GM12891 (cell line): Measurements from ENCODE around the gene GJC1.
"Not testable (repeated sequence)": the region's sequence is repeated elsewhere in the genome, so short reads cannot be mapped to it uniquely, and the experiment has no call there.

Experiments
- DNase-seq: peaks from one replicate; pipeline ENCODE4 v3.0.0; 2011; ENCODE audit warnings: low spot score; ENCODE audit not compliant: insufficient read length
- FAIRE-seq: peaks from 2 replicates; lab custom pipeline; 2011; peaks lifted over from hg19 to GRCh38; lab: Jason Lieb, UNC
- PAX5 ChIP-seq: IDR thresholded peaks from 2 replicates; pipeline ENCODE4 v1.6.1; 2011; ENCODE audit warnings: low read length, moderate library complexity, mild to moderate bottlenecking; ENCODE audit not compliant: insufficient read depth, severe bottlenecking
- POLR2A ChIP-seq: IDR thresholded peaks from 2 replicates; pipeline ENCODE4 v1.6.1; 2011; ENCODE audit warnings: low read depth, low read length, control low read depth
- POLR2AphosphoS5 ChIP-seq: IDR thresholded peaks from 2 replicates; pipeline ENCODE4 v1.6.1; 2011; ENCODE audit warnings: low read depth, low read length, control low read depth
- POU2F2 ChIP-seq: IDR thresholded peaks from 2 replicates; pipeline ENCODE4 v1.6.1; 2011; ENCODE audit warnings: low read depth, mild to moderate bottlenecking, control low read depth, low read length, moderate library complexity
- SPI1 ChIP-seq: IDR thresholded peaks from 2 replicates; pipeline ENCODE4 v1.6.1; 2011; ENCODE audit warnings: low read depth, low read length, control low read depth
- TAF1 ChIP-seq: IDR thresholded peaks from 2 replicates; pipeline ENCODE4 v1.6.1; 2011; ENCODE audit warnings: low read depth, low read length, control low read depth

GJC1 gene

DNA sequence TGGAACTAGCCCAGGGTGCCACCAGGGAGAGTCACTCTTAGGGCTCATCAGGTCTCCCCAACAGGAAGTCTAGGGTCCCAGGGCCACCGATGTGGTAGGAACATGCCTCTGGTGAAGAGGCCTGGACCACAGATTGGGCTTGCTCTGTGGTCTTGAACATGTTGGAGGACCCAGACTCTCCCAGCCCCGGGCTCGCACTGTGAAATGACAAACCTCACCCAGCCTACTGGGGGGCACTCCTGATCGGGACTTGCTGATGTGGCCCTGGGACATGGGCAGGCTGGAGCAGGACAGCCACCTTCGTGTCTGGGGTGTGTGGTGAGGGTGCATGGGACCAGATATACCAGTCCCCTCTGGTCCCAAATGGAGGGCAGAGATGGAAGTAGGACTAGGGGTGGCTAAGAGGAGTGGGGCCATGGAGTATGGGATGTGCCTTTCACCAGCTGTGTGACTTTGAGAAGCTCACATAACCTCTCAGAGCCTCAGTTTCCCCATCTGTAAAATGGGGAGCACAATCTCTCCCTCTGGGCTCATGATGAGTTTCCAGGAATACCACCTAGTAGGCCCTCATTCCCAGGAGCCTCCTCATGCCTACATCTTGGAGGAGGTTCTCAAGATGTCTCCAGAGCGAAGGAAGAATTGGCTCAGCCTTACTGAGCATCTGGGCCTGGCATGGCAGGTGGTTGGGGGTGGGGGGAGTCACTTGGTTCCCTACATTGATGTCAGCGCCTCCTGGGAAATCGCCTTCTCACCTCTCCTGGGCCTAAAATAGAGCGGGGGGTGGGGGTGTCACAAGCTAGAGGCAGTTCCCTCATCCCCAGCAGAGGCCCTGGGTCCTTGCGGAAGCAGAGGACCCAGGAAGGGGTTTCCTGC, 72.8 kb downstream of the GJC1 start:
- TF ChIP-seq TAF1 (no peak), POLR2A (no peak), POLR2AphosphoS5 (no peak), POU2F2 (no peak), PAX5 (no peak), SPI1 (no peak)
- no peak for DNase-seq
- FAIRE-seq = no peak

DNA sequence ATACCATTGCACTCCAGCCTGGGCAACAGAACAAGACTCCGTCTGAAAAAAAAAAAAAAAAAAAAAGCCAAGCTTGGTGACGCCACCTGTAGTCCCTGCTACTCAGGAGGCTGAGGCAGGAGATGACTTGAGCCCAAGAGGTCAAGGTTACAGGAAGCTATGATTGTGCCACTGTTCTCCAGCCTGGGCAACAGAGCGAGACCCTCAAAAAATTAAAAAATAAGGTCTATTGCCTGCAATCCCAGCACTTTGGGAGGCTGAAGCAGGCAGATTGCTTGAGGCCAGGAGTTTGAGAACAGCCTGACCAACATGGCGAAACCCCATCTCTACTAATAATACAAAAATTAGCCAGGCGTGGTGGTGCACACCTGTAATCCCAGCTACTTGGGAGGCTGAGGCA, 74.9 kb downstream of the GJC1 start:
- DNase-seq, FAIRE-seq: not testable (repeated sequence)

DNA sequence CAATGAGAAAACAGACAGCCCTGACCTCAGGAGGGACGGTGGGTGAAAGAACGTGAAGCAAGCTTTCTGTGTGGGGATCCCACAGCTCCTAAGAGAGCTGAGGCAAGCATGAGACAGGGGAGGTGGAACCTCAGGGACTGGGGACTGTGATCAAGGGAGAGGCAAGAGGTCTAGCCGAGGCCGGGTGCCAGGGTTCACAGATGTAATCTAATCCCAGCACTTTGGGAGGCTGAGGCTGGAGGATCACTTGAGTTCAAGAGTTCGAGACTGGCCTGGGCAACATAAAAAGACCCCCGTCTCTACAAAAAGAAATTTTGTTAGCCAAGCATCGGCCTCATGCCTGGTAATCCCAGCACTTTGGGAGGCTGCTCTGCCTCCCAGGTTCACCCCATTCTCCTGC, 75.8 kb downstream of the GJC1 start:
- TF ChIP-seq POLR2A = no peak
- TF ChIP-seq TAF1 = no peak
- TF ChIP-seq PAX5 = no peak
- no peak for TF ChIP-seq SPI1
- TF ChIP-seq POU2F2 = no peak
- no peak for TF ChIP-seq POLR2AphosphoS5
- no peak for DNase-seq
- FAIRE-seq = no peak

DNA sequence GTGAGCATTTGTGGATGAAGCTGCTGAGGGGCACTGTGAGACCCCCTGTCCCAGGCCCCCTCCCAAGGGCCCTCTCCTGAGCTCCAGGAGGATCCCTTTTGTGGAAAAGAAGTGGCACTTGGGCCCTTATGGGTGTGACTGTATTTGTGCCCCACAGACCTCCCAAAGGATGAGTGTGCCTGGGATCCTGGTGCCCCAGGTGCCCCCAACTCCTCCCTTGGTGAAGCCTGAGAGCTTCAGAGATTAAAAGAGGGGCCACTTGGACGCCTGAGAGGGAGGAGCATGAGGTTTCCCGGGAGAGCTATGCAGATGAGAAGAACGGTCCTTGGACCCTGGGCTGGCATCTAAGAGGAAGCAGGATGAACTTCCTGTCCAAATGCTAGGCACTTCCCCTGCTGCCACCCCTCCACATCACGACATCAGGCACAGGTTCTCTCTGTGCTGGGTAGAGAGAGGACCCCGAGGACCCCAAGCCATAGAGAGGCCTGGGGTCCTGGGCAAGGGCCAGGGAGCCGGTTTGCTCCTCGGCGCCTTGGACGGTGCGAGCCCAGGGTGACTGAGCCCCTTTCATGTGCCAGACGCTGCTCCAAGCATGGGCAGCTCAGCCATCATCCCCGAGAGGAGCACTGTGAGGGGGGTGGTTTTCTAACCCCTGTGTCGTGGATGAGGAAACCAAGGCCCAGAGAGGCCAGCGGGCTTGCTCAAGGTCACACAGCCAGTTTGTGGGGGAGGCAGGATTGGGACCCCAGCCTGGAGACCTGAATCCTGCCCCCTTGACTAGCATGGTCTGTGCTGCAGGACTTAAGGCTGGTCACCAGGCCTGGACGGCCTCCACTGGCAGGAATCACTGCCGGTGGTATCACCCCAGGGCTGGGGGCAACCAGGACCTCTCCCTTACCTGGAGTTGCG, 76.9 kb downstream of the GJC1 start:
- TF ChIP-seq PAX5 (no peak), POU2F2 (no peak), SPI1 (no peak), TAF1 (no peak), POLR2AphosphoS5 (no peak), POLR2A (no peak)
- DNase-seq = no peak
- no peak for FAIRE-seq

DNA sequence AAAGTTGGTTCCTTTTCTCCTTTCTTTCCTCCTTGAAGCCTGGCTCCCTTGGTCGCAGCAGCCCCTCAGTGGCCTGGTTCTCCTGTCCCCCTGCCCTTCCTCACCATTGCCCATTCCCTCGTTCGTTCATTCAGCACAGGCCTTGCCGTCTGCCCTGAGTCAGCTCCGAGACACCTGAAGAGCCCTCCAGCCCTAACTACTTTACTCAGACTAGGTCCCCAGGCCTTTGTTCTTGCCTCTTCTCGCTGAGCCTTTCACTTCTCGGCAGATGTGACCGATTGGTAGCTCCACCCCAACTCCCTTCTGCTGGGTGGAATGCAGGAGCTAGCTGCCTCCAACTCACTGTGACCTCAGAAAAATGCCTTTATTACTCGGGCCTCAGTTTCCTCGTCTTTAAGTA, 78.3 kb downstream of the GJC1 start:
- TF ChIP-seq POLR2AphosphoS5 (no peak), POU2F2 (no peak), TAF1 (no peak), PAX5 (no peak), SPI1 (no peak), POLR2A (no peak)
- FAIRE-seq (no peak), DNase-seq (no peak)

DNA sequence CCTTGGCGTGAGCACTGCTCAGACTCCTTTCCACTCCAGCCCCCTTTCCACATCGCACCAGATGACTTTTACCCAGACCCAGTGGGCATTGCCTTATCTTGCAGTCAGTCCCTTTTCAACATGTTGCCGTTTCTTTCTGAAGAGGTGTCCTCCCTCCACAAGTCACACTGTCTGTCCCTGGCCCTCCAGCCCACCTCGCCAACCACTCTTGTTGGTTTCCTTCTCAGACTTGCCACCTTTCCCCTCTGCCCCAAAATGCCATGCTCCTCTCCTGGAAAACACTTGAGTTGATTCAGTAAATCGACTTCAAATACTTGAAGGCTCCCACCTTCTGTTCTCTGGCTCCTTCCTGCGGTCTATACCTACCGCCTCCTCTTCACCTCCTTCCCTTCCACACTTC, 78.8 kb downstream of the GJC1 start:
- DNase-seq (no peak), FAIRE-seq (no peak)
- no peak for TF ChIP-seq POU2F2
- no peak for TF ChIP-seq POLR2AphosphoS5
- no peak for TF ChIP-seq SPI1
- TF ChIP-seq POLR2A = no peak
- no peak for TF ChIP-seq TAF1
- no peak for TF ChIP-seq PAX5

DNA sequence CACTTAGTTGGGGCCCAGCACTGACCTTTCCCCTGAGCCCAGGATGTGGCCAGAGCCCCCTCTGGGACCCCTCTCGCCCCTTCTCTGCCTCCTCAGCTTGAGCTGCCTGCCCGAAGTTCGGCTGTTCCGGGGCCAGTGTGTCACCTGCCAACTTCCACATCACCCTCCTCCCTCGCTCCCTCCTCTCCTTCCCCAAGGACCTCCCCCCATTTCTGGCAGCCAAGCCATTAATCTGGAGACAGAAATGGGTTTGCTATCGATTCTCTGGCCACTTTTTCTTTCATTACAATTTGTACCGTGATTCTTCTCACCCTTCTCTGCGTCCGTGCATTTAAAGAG, 80.1 kb downstream of the GJC1 start:
- no peak for FAIRE-seq

DNA sequence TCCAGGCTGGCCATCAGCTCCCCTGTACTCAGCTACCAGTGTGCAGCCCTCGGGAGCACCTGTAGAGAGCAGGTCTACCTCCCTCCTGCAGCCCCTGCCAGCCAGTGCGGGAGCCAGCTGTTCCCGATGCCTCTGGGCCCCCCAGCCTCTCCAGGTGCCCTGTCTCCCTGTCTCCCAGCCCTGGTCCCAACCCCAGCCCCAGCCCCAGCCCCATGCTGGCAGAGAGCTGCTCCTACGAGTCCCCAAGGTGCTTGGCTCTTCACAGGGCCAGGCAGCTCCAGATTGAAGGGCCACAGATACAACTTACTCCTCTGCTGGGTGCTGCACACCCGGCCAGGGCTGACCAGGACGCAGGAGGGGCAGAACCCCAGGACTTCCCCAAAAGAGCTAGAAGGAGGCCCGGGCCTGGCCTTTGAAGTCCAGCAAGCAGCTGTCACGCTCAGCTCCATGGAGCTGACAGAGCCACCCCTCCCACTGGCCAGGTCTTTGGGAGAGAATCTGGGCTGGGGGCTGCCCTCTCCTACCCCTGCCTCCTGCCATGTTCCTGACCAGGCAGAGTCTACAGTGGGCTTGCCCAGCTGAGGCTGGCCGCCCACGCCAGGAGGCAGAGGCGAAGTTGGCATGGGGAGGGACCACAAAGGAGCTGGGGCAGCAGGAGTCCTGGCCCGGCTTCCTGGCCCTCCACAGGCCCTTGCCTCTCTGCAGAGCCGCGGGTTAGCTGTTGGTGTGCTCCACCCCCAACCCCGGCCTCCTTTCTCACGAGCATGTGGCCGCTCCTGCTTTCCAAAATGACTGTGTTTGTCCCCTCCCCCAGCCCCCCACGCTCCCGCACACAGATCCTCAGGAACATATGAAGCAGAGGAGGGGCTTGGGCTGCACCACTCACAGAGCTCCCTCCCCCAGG, 80.8 kb downstream of the GJC1 start:
- FAIRE-seq (no peak), DNase-seq (no peak)

More for the DNA sequence above, 80.1 kb downstream of the GJC1 start:
- TF ChIP-seq PAX5 (no peak), TAF1 (no peak), POU2F2 (no peak), SPI1 (no peak), POLR2A (no peak), POLR2AphosphoS5 (no peak)
- no peak for DNase-seq

More for the DNA sequence above, 80.8 kb downstream of the GJC1 start:
- no peak for TF ChIP-seq TAF1
- no peak for TF ChIP-seq POLR2AphosphoS5
- no peak for TF ChIP-seq SPI1
- TF ChIP-seq POU2F2 = no peak
